Activated naive CD8-positive, alpha-beta T cell treated with anti-CD3 and anti-CD28 coated beads, Interleukin-2, amount 50 U/mL, for 24 hours (primary cell): ENCODE data around the gene MCC.

ENCODE experiments used
- ATAC-seq: fragments of 150-1000 bp; cut with Tn5 transposase; one replicate; pipeline ENCODE4 v1.10.0; 2021
- DNase-seq: peaks from one replicate; pipeline ENCODE4 v3.0.0; 2021
- H3K27ac Mint-ChIP-seq: one replicate; pipeline ENCODE4 v1.8.0; 2021; ENCODE audit warnings: mild to moderate bottlenecking, mixed read lengths
- H3K27me3 Mint-ChIP-seq: one replicate; pipeline ENCODE4 v1.8.0; 2021; ENCODE audit warnings: mixed read lengths
- H3K36me3 Mint-ChIP-seq: one replicate; pipeline ENCODE4 v1.8.0; 2021; ENCODE audit warnings: low read depth, mixed read lengths
- H3K4me1 Mint-ChIP-seq: one replicate; pipeline ENCODE4 v1.8.0; 2021; ENCODE audit warnings: mixed read lengths
- H3K4me3 Mint-ChIP-seq: one replicate; pipeline ENCODE4 v1.8.0; 2021; ENCODE audit warnings: mild to moderate bottlenecking, moderate library complexity, mixed read lengths
- H3K9me3 Mint-ChIP-seq: one replicate; pipeline ENCODE4 v1.8.0; 2021; ENCODE audit warnings: mixed read lengths

Gene MCC

GRCh38 chr5:113213551-113214425 lies 274.5 kb downstream of the MCC start:
- ATAC-seq (no peak), DNase-seq (no peak)
- Mint-ChIP-seq H3K4me1 (no peaks in the 10 kb centered on the region), H3K27me3 (no peaks in the 10 kb centered on the region), H3K36me3 (no peaks in the 10 kb centered on the region), H3K27ac (no peak overlapping the region), H3K4me3 (no peak overlapping the region), H3K9me3 (no peaks in the 10 kb centered on the region)

- Mint-ChIP-seq H3K4me1 (no peaks in the 10 kb centered on the region), H3K27ac (no peak overlapping the region), H3K36me3 (no peaks in the 10 kb centered on the region), H3K27me3 (no peaks in the 10 kb centered on the region), H3K9me3 (no peaks in the 10 kb centered on the region), H3K4me3 (no peak overlapping the region)
- ATAC-seq (no peak), DNase-seq (no peak)
Measured at GRCh38 chr5:113212244-113212920, 275.9 kb downstream of the MCC start.

GRCh38 chr5:113209498-113209897 lies 278.8 kb downstream of the MCC start:
- Mint-ChIP-seq H3K27ac (no peak overlapping the region), H3K9me3 (no peaks in the 10 kb centered on the region), H3K4me1 (no peaks in the 10 kb centered on the region), H3K36me3 (no peaks in the 10 kb centered on the region), H3K4me3 (no peak overlapping the region), H3K27me3 (no peaks in the 10 kb centered on the region)
- DNase-seq, result no peak
- ATAC-seq, result no peak

GRCh38 chr5:113205807-113206206 lies 282.4 kb downstream of the MCC start:
- ATAC-seq (no peak), DNase-seq (no peak)
- Mint-ChIP-seq H3K4me1 (no peaks in the 10 kb centered on the region), H3K9me3 (no peaks in the 10 kb centered on the region), H3K36me3 (no peaks in the 10 kb centered on the region), H3K4me3 (no peak overlapping the region), H3K27me3 (no peaks in the 10 kb centered on the region), H3K27ac (no peak overlapping the region)

GRCh38 chr5:113205323-113205722 lies 282.9 kb downstream of the MCC start:
- no peak for DNase-seq
- no peak for ATAC-seq
- Mint-ChIP-seq H3K9me3 (no peaks in the 10 kb centered on the region), H3K27me3 (no peaks in the 10 kb centered on the region), H3K27ac (no peak overlapping the region), H3K36me3 (no peaks in the 10 kb centered on the region), H3K4me3 (no peak overlapping the region), H3K4me1 (no peaks in the 10 kb centered on the region)

- Mint-ChIP-seq H3K4me3 (no peak overlapping the region), H3K4me1 (no peaks in the 10 kb centered on the region), H3K27me3 (no peaks in the 10 kb centered on the region), H3K9me3 (no peaks in the 10 kb centered on the region), H3K27ac (no peak overlapping the region), H3K36me3 (no peaks in the 10 kb centered on the region)
- DNase-seq (no peak), ATAC-seq (no peak)
Measured at GRCh38 chr5:113204525-113205161, 283.6 kb downstream of the MCC start.

GRCh38 chr5:113203916-113204315 lies 284.3 kb downstream of the MCC start:
- no peak overlapping the region for H3K4me3 Mint-ChIP-seq
- ATAC-seq (no peak), DNase-seq (no peak)
- no peaks in the 10 kb centered on the region for H3K4me1 Mint-ChIP-seq
- no peaks in the 10 kb centered on the region for H3K9me3 Mint-ChIP-seq
- H3K27me3 Mint-ChIP-seq, result no peaks in the 10 kb centered on the region
- H3K36me3 Mint-ChIP-seq, result no peaks in the 10 kb centered on the region
- H3K27ac Mint-ChIP-seq, result no peak overlapping the region

GRCh38 chr5:113202746-113203716 lies 285.2 kb downstream of the MCC start:
- Mint-ChIP-seq H3K4me3 (no peak overlapping the region), H3K9me3 (no peaks in the 10 kb centered on the region), H3K36me3 (no peaks in the 10 kb centered on the region), H3K27ac (no peak overlapping the region), H3K27me3 (no peaks in the 10 kb centered on the region), H3K4me1 (no peaks in the 10 kb centered on the region)
- ATAC-seq (no peak), DNase-seq (no peak)

- ATAC-seq (no peak), DNase-seq (no peak)
- H3K27me3 Mint-ChIP-seq, result no peaks in the 10 kb centered on the region
- no peaks in the 10 kb centered on the region for H3K36me3 Mint-ChIP-seq
- H3K9me3 Mint-ChIP-seq, result no peaks in the 10 kb centered on the region
- no peaks in the 10 kb centered on the region for H3K4me1 Mint-ChIP-seq
- no peak overlapping the region for H3K4me3 Mint-ChIP-seq
- H3K27ac Mint-ChIP-seq, result no peak overlapping the region
Measured at GRCh38 chr5:113202287-113202686, 286.0 kb downstream of the MCC start.

GRCh38 chr5:113201715-113202114 lies 286.5 kb downstream of the MCC start:
- no peak for ATAC-seq

GRCh38 chr5:113199122-113199905 lies 288.9 kb downstream of the MCC start:
- H3K36me3 Mint-ChIP-seq, result no peaks in the 10 kb centered on the region
- no peak overlapping the region for H3K4me3 Mint-ChIP-seq
- H3K27me3 Mint-ChIP-seq, result no peaks in the 10 kb centered on the region
- ATAC-seq (no peak), DNase-seq (no peak)
- H3K4me1 Mint-ChIP-seq, result no peaks in the 10 kb centered on the region
- H3K27ac Mint-ChIP-seq, result no peak overlapping the region
- H3K9me3 Mint-ChIP-seq, result no peaks in the 10 kb centered on the region

More at GRCh38 chr5:113201715-113202114, 286.5 kb downstream of the MCC start:
- Mint-ChIP-seq H3K4me3 (no peak overlapping the region), H3K9me3 (no peaks in the 10 kb centered on the region), H3K27ac (no peak overlapping the region), H3K27me3 (no peaks in the 10 kb centered on the region), H3K36me3 (no peaks in the 10 kb centered on the region), H3K4me1 (no peaks in the 10 kb centered on the region)
- no peak for DNase-seq

- H3K4me1 Mint-ChIP-seq, result no peaks in the 10 kb centered on the region
- ATAC-seq, result peak; percentile 28
- no peak for DNase-seq
- peaks cover 1% of the 10 kb centered on the region for H3K36me3 Mint-ChIP-seq
- H3K27me3 Mint-ChIP-seq, result no peaks in the 10 kb centered on the region
- no peak overlapping the region for H3K27ac Mint-ChIP-seq
- H3K9me3 Mint-ChIP-seq, result peaks cover 4% of the 10 kb centered on the region
- H3K4me3 Mint-ChIP-seq, result no peak overlapping the region
Measured at GRCh38 chr5:113197456-113198200, 290.6 kb downstream of the MCC start.

GRCh38 chr5:113195771-113196170 lies 292.5 kb downstream of the MCC start:
- Mint-ChIP-seq H3K9me3 (peaks cover 4% of the 10 kb centered on the region), H3K4me1 (no peaks in the 10 kb centered on the region), H3K27ac (no peak overlapping the region), H3K4me3 (no peak overlapping the region), H3K36me3 (peaks cover 1% of the 10 kb centered on the region), H3K27me3 (no peaks in the 10 kb centered on the region)
- no peak for DNase-seq
- ATAC-seq, result no peak
